ENCODE data around the gene KCNA1.

- TF ChIP-seq CEBPB (IDR thresholded peaks at IDR 0.05): no peak
- no peak for TF ChIP-seq TCF12 (IDR thresholded peaks at IDR 0.05; ENCODE audit: low read depth)
- TF ChIP-seq FOXM1 (IDR thresholded peaks at IDR 0.05; ENCODE audit: borderline replicate concordance, low read depth): no peak
- TF ChIP-seq REST (IDR thresholded peaks at IDR 0.05; ENCODE audit: low read depth): no peak
- TF ChIP-seq TAF1 (IDR thresholded peaks at IDR 0.05; ENCODE audit: low read depth): no peak
- TF ChIP-seq USF1 (IDR thresholded peaks at IDR 0.05): no peak
- no peak for TF ChIP-seq YY1 (IDR thresholded peaks at IDR 0.05; ENCODE audit: low read depth)
- TF ChIP-seq MAX (IDR thresholded peaks at IDR 0.05): no peak
- TF ChIP-seq EP300 (IDR thresholded peaks at IDR 0.05; ENCODE audit: borderline replicate concordance): no peak
- no peak for TF ChIP-seq NFIC (IDR thresholded peaks at IDR 0.05)
- no peak for TF ChIP-seq RAD21 (IDR thresholded peaks at IDR 0.05; ENCODE audit: low read depth)
- TF ChIP-seq ZBTB7A (IDR thresholded peaks at IDR 0.05; ENCODE audit: low read depth): no peak
- no peak for TF ChIP-seq CREB1 (IDR thresholded peaks at IDR 0.05; ENCODE audit: low read depth)
- TF ChIP-seq EGR1 (IDR thresholded peaks at IDR 0.05): no peak
Measured at GRCh38 chr12:4934407-4935035, 24.8 kb downstream of the KCNA1 start.

All from Ishikawa (cell line).